Fibroblast of lung (primary cell): ENCODE measurements around the gene SDHB. TPM values are rescaled to one million over a fixed set of nuclear protein-coding genes. Genes with fewer than 3 reads are reported as not detected.

Source experiments
- DNase-seq, 2 donors: peaks; one replicate each; pipeline versions ENCODE4 v3.0.0 to v3.0.0-alpha.2; 2010; ENCODE audit warnings: low read depth in 2 of 2
- H2AFZ ChIP-seq: 2 replicates; pipeline ENCODE4 v1.5.1; 2012; ENCODE audit warnings: low read length, control low read depth, inconsistent platforms
- H3K27ac ChIP-seq: 2 replicates; pipeline ENCODE4 v1.5.1; 2011; ENCODE audit warnings: low read length, control low read depth; ENCODE audit not compliant: insufficient read depth
- H3K27me3 ChIP-seq: 2 replicates; pipeline ENCODE4 v1.5.1; 2011; ENCODE audit warnings: mild to moderate bottlenecking, low read length; ENCODE audit not compliant: control insufficient read depth, insufficient read depth
- H3K36me3 ChIP-seq: 2 replicates; pipeline ENCODE4 v1.5.1; 2011; ENCODE audit warnings: low read length; ENCODE audit not compliant: control insufficient read depth, insufficient read depth
- H3K4me1 ChIP-seq: 2 replicates; pipeline ENCODE4 v1.5.1; 2011; ENCODE audit warnings: low read length; ENCODE audit not compliant: control insufficient read depth, insufficient read depth; ENCODE audit errors: extremely low read depth
- H3K4me2 ChIP-seq: 2 replicates; pipeline ENCODE4 v1.5.1; 2011; ENCODE audit warnings: low read length, control low read depth; ENCODE audit not compliant: insufficient read depth; ENCODE audit errors: extremely low read depth
- H3K4me3 ChIP-seq, 4 experiments: fragments of 200-600 bp in 1 of 4; sonication (generic) in 1 of 4; replicated peaks in 1 of 4; 2 replicates each; pipeline ENCODE4 v1.5.1; 2011 to 2016; ENCODE audit warnings: low read length in 4 of 4, low read depth in 3 of 4, mild to moderate bottlenecking in 3 of 4, control low read depth in 2 of 4, inconsistent platforms in 1 of 4, mixed read lengths in 1 of 4; ENCODE audit not compliant: insufficient read depth in 1 of 4; ENCODE audit errors: control extremely low read depth in 1 of 4
- H3K79me2 ChIP-seq: 2 replicates; pipeline ENCODE4 v1.5.1; 2012; ENCODE audit warnings: mild to moderate bottlenecking, low read length, inconsistent platforms; ENCODE audit not compliant: control insufficient read depth, insufficient read depth
- H3K9ac ChIP-seq: 2 replicates; pipeline ENCODE4 v1.5.1; 2011; ENCODE audit warnings: mild to moderate bottlenecking, low read length, control low read depth; ENCODE audit not compliant: insufficient read depth
- H3K9me3 ChIP-seq: 2 replicates; pipeline ENCODE4 v1.5.1; 2012; ENCODE audit warnings: low read depth, low read length; ENCODE audit not compliant: control insufficient read depth, insufficient read depth
- H4K20me1 ChIP-seq: 2 replicates; pipeline ENCODE4 v1.5.1; 2011; ENCODE audit warnings: low read length; ENCODE audit not compliant: control insufficient read depth, insufficient read depth; ENCODE audit errors: extremely low read depth
- EZH2 ChIP-seq: IDR thresholded peaks from 2 replicates; pipeline ENCODE4 v1.5.1; 2012; ENCODE audit warnings: low read length, control low read depth, mild to moderate bottlenecking; ENCODE audit errors: missing control alignments
- polyA minus RNA-seq: library from RNA; depleted of rRNA, polyadenylated mRNA; stranded (reverse); fragments of >200 nt; gene quantifications from 2 replicates; pipeline ENCODE4 v1.2.3, GENCODE V29; 2011; ENCODE audit warnings: low replicate concordance
- polyA plus RNA-seq, 2 donors: library from polyadenylated mRNA; depleted of rRNA in 1 of 2; stranded (reverse) in 1 of 2; unstranded in 1 of 2; fragments of >200 nt; gene quantifications; 2 replicates each; pipeline ENCODE4 v1.2.1, GENCODE V29; 2011 to 2012; ENCODE audit warnings: missing spikeins in 1 of 2
- total RNA-seq: library from RNA; depleted of rRNA; stranded (reverse); fragments of >200 nt; gene quantifications from 2 replicates; pipeline ENCODE4 v1.2.1, GENCODE V29; 2014
- TF ChIP-seq, protein P1 (sequence below), 2 donors: IDR thresholded peaks in 1 of 2; conservative IDR thresholded peaks in 1 of 2; 1 replicate in 1 of 2; 2 replicates in 1 of 2; pipeline ENCODE4 v1.5.1; 2011 to 2012; ENCODE audit warnings: low read length in 2 of 2, control low read depth in 1 of 2, inconsistent platforms in 1 of 2, low read depth in 1 of 2, mild to moderate bottlenecking in 1 of 2

SDHB gene
- total RNA-seq (157 and 170 TPM in 2 replicates), polyA plus RNA-seq (136 and 155 TPM in 2 replicates), polyA minus RNA-seq (58.2 and 67.7 TPM in 2 replicates)
- 109 and 126 TPM in 2 replicates for polyA plus RNA-seq (2012)

DNA sequence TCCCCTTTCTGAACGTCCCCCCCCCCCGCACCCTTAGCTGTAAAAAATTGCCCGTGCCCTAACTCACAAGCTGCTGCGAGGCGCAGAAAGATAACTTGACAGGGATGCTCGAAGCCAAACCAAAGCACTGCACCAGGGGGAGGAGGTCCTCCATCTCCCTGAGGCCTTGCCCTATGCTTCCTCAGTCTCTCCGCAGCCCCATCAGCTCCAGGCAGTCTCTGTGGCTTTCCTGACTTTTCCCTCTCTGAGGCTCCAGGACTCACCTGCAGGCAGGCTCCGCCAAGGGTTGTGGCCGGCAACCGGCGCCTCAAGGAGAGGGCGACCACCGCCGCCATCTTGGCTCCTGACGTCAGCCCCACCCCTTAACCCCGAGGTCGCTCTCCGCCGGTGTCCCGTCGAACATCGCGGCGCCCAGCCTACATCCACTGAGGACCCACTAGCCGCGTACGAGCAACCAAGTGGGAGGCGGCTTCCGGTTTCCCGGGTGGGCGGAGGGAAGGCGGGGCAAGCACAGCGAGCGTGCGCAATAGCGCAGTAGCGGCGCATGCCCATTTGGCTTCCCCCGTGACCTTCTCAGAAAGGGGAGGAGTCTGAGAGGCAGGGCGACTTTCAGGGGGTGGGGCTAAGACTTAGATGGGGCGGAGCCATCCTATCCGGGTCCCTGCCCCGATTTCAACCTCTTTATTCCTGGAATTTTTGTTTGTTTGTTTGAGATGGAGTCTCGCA lies at the start of gene SDHB:
Gene SDHB, minus strand, starts transcription at position 348 of the 726 bp plus-strand sequence. Its CDS starts 13 bp downstream, at position 335.
- no peaks in the 10 kb centered on the region for H3K9me3 ChIP-seq
- H3K4me2 ChIP-seq, result peak within 1 kb of the TSS; percentile 99
- peak within 1 kb of the TSS; percentile 90 for H3K27ac ChIP-seq
- H3K27me3 ChIP-seq, result no peaks in the 10 kb centered on the region
- H4K20me1 ChIP-seq, result no peaks in the 10 kb centered on the region
- peak within 1 kb of the TSS; percentile 97 for H2AFZ ChIP-seq
- DNase-seq, result peak; percentile 96 to 99
- no peak for TF ChIP-seq EZH2
- TF ChIP-seq, protein P1, sequence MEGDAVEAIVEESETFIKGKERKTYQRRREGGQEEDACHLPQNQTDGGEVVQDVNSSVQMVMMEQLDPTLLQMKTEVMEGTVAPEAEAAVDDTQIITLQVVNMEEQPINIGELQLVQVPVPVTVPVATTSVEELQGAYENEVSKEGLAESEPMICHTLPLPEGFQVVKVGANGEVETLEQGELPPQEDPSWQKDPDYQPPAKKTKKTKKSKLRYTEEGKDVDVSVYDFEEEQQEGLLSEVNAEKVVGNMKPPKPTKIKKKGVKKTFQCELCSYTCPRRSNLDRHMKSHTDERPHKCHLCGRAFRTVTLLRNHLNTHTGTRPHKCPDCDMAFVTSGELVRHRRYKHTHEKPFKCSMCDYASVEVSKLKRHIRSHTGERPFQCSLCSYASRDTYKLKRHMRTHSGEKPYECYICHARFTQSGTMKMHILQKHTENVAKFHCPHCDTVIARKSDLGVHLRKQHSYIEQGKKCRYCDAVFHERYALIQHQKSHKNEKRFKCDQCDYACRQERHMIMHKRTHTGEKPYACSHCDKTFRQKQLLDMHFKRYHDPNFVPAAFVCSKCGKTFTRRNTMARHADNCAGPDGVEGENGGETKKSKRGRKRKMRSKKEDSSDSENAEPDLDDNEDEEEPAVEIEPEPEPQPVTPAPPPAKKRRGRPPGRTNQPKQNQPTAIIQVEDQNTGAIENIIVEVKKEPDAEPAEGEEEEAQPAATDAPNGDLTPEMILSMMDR (conservative IDR thresholded peaks at IDR 0.05 in 1 of 2, IDR thresholded peaks at IDR 0.05 in 1 of 2; ENCODE audit: low read depth in 1 of 2, low read length in 2 of 2), result no peak
- H3K4me3 ChIP-seq, result peak within 1 kb of the TSS; percentile 90 to 100 (median 96)
- peaks cover 30% of the 10 kb centered on the region for H3K79me2 ChIP-seq
- H3K36me3 ChIP-seq, result no peaks in the 10 kb centered on the region
- H3K4me1 ChIP-seq, result peaks cover 2% of the 10 kb centered on the region
- H3K9ac ChIP-seq, result peak within 1 kb of the TSS; percentile 79

DNA sequence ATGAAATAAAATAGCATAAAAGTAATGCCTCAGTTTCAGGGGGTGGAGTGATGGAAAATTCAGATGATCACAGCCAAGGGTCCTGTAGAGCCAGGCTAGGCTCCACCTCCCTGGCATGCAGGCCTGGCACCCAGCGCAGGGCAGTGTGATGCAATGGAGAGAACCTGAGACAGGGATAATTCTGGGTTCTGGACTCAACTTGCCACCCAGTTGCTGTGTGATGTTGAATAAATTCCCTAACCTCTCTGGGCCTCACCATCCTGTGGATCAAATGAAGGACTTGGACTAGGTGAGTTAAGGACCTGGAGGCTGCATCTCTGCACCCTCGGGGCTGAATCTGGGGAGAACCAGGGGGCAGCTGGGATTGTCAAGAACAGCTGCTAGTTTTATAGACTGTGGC lies 48.4 kb upstream of the SDHB start:
- no peak overlapping the region for H3K4me2 ChIP-seq
- no peak overlapping the region for H2AFZ ChIP-seq
- no peak overlapping the region for H3K27ac ChIP-seq
- no peak overlapping the region for H3K9ac ChIP-seq
- TF ChIP-seq, protein P1 (conservative IDR thresholded peaks at IDR 0.05 in 1 of 2, IDR thresholded peaks at IDR 0.05 in 1 of 2; ENCODE audit: low read depth in 1 of 2, low read length in 2 of 2), result no peak
- no peak for TF ChIP-seq EZH2
- H4K20me1 ChIP-seq, result no peaks in the 10 kb centered on the region
- no peaks in the 10 kb centered on the region for H3K9me3 ChIP-seq
- no peaks in the 10 kb centered on the region for H3K36me3 ChIP-seq
- no peak overlapping the region for H3K4me3 ChIP-seq
- DNase-seq, result no peak
- no peaks in the 10 kb centered on the region for H3K27me3 ChIP-seq
- no peaks in the 10 kb centered on the region for H3K79me2 ChIP-seq
- no peaks in the 10 kb centered on the region for H3K4me1 ChIP-seq

DNA sequence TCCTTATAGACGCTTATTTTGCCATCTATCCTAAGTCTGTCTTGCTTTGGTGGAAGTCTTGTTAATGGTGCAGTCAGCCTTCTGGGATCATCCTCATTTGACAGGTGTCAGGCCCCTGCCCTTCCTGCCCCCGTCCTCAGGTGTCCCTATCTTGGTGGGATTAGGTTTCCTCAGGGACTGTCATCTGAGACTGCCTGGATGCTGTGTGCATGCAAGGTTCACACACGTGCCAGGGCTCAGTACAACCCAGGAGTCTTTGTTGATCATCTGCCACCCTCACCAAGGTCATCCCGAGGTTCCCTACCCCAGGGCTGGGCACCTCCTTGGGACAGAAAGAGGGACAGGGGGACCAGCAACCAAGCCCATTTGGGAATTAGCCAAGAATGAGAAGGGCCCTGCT lies 47.4 kb upstream of the SDHB start:
- Histone ChIP-seq H3K79me2 (no peaks in the 10 kb centered on the region), H3K9ac (no peak overlapping the region), H3K27me3 (no peaks in the 10 kb centered on the region), H3K4me1 (no peaks in the 10 kb centered on the region), H3K9me3 (no peaks in the 10 kb centered on the region), H4K20me1 (no peaks in the 10 kb centered on the region), H2AFZ (no peak overlapping the region), H3K27ac (no peak overlapping the region), H3K4me3 (no peak overlapping the region), H3K36me3 (no peaks in the 10 kb centered on the region), H3K4me2 (no peak overlapping the region)
- DNase-seq, result no peak
- TF ChIP-seq EZH2, result no peak
- TF ChIP-seq, protein P1 (conservative IDR thresholded peaks at IDR 0.05 in 1 of 2, IDR thresholded peaks at IDR 0.05 in 1 of 2; ENCODE audit: low read depth in 1 of 2, low read length in 2 of 2), result no peak
